Gastrocnemius medialis (tissue), 4 donors: Measurements from ENCODE around the gene STARD3.

Source experiments
- POLR2A ChIP-seq, 2 donors: fragments of 450-650 bp; IDR thresholded peaks; one replicate each; pipeline ENCODE4 v1.6.1; 2017; ENCODE audit warnings: antibody characterized with exemption in 2 of 2, mild to moderate bottlenecking in 2 of 2, moderate library complexity in 2 of 2
- TF ChIP-seq, protein P1 (sequence below), 5 experiments: fragments of 450-650 bp in 3 of 5; fragments of 200-600 bp in 2 of 5; sonication (generic) in 2 of 5; IDR thresholded peaks in 4 of 5; conservative IDR thresholded peaks in 1 of 5; 1 replicate in 4 of 5; 2 replicates in 1 of 5; pipeline ENCODE4 v1.5.1; 2016 to 2019; ENCODE audit warnings: antibody characterized with exemption in 5 of 5, mild to moderate bottlenecking in 3 of 5, moderate library complexity in 3 of 5

DNA sequence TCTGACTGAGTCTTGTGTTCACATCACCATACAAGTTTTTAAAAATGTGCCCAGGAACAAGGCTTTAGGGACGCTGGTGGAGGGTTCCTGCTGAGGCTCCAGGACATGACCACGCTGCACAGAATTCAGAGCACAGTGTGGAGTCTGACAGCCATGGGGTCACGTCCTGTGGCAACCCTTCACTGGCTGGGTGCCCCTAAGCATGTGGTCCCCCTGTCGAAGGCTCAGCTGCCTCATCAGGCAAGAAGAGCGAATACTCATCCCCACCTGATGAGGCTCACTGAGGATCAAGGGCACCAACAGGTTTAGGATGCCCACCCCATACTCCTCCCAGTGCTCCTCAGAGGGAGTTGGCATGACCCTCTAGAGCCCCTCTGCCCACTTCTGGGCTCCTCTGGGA is 37.2 kb downstream of the STARD3 start:
- TF ChIP-seq, protein P1, sequence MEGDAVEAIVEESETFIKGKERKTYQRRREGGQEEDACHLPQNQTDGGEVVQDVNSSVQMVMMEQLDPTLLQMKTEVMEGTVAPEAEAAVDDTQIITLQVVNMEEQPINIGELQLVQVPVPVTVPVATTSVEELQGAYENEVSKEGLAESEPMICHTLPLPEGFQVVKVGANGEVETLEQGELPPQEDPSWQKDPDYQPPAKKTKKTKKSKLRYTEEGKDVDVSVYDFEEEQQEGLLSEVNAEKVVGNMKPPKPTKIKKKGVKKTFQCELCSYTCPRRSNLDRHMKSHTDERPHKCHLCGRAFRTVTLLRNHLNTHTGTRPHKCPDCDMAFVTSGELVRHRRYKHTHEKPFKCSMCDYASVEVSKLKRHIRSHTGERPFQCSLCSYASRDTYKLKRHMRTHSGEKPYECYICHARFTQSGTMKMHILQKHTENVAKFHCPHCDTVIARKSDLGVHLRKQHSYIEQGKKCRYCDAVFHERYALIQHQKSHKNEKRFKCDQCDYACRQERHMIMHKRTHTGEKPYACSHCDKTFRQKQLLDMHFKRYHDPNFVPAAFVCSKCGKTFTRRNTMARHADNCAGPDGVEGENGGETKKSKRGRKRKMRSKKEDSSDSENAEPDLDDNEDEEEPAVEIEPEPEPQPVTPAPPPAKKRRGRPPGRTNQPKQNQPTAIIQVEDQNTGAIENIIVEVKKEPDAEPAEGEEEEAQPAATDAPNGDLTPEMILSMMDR (IDR thresholded peaks at IDR 0.05 in 4 of 5, conservative IDR thresholded peaks at IDR 0.05 in 1 of 5), result no peak
- TF ChIP-seq POLR2A (IDR thresholded peaks at IDR 0.05), result no peak
